HG02981 (cell line): ENCODE data around the gene ZP4.

ENCODE experiments used
- ATAC-seq: cut with Tn5 transposase; IDR thresholded peaks from one replicate; pipeline ENCODE4 v1.9.1; 2021; ENCODE audit warnings: mild to moderate bottlenecking, moderate library complexity; ENCODE audit not compliant: unreplicated experiment

ZP4 gene, protein sequence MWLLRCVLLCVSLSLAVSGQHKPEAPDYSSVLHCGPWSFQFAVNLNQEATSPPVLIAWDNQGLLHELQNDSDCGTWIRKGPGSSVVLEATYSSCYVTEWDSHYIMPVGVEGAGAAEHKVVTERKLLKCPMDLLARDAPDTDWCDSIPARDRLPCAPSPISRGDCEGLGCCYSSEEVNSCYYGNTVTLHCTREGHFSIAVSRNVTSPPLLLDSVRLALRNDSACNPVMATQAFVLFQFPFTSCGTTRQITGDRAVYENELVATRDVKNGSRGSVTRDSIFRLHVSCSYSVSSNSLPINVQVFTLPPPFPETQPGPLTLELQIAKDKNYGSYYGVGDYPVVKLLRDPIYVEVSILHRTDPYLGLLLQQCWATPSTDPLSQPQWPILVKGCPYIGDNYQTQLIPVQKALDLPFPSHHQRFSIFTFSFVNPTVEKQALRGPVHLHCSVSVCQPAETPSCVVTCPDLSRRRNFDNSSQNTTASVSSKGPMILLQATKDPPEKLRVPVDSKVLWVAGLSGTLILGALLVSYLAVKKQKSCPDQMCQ

DNA sequence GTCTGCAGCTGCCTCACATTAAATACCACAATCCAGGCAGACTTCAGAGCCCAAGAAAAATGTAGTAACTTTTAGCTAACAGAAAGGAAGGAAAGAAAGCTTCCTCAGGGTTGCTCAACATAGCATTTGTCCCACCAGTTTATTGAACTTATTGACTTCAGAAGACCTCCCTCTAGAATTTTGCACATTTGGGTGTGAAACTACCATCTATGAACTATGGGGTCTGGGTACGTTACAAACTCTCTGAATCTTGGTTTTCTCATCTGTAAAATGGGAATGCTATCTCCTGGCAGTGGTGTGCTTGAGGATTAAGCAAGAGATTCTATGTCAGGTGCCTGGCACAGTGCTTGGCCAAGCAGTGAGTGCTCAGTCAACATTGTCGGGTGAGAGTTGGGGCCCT is at the start of gene ZP4:
Gene ZP4 (minus strand): TSS at position 101 of the 400 bp plus-strand sequence. CDS start 287 bp downstream, outside the sequence.
- no peak for ATAC-seq

DNA sequence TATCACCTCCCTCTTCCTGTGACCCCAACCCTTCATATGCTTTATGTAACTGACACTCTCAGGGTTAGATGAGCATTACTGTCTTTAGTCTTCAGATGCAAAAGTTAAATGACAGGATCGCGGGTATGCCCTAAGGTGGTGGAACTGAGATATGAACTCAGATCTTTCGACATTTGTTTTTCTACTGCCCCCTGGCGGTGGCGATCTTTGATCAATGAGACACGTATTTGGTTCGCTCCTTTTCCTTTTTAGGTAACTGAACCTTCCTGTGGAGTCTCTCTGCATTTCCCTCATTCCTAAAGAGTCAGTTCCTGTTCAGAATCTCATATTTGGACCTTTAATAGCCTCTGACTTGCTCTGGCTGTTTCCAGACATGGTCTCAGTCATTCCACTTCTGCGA is 47.8 kb upstream of the ZP4 start:
- no peak for ATAC-seq

DNA sequence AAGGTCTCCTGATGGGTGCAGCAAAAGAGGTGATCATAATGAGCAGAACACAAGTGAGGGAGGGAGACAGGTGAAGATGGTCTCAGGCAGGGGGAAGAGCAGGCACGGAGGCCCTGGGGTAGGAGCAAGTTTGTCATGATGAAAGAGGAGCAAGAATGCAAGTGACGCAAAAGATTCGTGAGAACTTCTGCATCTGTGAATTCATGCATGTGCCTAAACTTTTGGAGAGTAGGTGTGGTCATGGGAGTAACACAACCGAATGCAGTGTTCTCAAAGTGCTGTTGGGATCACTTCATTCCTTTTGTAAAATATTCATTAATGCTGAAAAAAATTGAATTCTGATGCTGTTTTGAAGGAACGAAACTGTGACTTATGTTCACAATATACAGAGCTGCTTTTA is 47.3 kb upstream of the ZP4 start:
- ATAC-seq, result no peak

DNA sequence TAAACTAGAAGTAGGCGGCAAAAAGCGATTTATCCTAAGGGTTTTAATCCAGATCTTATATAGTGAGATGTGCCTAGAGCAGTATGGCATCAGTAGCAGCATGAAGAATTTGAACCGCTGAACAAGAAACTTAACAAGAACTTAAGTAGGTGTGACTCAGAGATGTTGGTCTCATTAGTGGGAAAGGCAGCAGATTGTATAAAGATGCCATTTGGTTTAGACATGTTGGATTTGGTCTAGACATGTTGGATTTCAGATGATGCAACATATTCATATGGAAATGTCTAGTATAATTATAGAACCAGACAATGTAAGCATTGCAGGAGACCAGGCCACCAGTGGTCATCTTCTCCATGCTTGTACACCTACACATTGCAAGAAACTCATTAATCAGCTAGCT is 42.1 kb upstream of the ZP4 start:
- no peak for ATAC-seq

DNA sequence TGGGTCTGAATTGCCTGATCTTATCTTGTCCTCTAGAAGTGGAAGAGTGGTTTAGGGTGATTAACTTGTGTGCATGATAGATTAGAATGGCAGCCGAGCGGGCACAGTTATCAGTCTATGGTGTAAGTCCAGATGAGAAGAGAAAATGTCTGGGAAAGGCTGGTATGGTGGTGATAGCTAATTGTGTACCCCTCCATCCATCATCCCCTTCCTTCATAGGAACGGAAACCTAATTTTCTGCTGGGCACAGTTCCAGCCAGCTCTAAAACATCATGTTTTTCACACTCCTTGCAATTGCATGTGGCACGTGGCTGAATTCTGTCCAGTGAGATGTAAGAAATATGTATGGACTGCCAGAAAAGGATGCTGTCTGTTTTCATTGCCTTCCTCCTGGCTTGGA is 40.9 kb upstream of the ZP4 start:
- no peak for ATAC-seq

DNA sequence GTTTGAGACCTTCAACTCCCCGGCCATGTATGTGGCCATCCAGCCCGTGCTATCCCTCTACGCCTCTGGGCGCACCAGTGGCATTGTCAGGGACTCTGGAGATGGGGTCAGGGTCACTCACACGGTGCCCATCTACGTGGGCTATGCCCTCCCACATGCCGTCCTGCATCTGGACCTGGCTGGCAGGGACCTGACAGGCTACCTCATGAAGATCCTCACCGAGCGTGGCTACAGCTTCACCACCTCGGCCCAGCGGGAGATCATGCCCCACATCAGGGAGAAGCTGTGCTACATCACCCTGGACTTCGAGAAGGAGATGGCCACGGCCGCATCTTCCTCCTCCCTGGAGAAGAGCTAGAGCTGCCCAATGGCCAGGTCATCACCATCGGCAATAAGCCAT is 36.5 kb upstream of the ZP4 start:
- no peak for ATAC-seq

DNA sequence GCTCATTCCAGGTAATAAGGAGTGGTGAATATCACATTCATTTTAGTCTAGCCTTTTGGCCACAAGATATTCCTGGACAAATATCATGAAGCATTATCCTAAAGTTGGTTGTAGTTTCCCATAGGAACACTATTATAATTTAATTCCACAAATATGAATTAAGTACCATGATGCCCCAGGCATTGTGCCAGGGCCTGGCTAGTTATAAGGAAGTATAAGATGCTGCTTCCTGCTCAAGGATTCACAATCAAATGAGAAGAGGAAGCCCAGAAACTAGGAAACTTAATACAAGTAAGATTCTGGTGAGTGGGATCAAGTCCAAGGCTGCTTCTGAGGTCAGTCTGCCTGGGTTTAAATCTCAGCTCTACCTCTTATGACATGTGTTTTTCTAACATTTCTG is 30.6 kb upstream of the ZP4 start:
- ATAC-seq, result no peak

DNA sequence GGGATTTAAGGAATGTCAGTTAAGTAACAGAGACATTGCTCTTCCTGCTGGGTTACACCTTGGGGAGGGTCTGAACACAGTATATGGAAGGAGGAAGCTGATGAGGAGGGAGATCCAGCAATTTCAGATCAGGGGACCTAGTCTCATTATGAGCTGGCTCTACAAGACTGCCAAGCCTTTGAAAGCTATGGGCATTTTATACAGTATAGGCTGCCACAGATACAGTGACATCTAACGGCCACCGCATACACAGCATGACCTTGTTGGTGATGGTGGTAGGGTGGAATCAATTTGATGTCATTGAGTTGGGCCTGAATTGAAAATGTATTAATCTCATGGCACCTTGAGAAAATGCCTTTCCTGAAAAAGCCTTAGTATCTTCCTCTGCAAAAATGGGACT is 22.6 kb upstream of the ZP4 start:
- no peak for ATAC-seq

DNA sequence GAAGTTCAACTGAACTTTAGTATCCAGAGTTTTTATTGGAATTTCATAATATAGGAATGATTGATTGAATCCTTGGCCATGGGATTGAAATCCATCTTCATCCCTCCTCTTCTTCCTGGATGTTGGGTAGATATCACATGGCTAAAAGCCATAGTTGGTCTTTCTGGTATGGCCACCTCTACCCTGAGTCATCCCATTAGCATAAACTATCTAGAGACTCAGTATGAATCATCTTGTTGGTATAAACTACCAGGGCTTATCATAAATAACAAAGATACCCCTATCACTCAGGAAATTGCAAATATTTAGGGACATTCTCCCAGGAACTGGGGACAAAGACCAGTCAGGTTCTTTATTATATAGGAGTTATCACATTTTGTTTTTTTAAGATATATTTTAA is 21.2 kb upstream of the ZP4 start:
- no peak for ATAC-seq

DNA sequence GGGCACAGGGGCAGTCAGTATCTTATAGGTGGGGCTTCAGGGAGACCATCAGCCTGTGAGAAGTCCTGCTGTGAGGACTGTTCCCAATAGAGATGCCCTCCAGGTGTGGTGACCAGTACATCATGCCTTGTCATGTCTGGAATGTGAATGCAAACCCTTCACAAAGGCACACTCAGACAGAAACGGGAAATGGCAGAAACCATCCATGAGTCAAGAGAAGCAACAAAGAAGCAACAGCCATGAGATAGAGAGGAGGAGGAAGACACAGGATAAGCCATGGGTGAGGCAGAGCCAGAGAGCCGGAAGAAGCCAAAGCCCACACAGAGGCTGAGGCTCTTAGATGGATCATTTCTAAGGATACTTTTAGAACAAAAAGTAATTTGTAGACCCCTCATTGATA is 20.1 kb upstream of the ZP4 start:
- ATAC-seq, result no peak

DNA sequence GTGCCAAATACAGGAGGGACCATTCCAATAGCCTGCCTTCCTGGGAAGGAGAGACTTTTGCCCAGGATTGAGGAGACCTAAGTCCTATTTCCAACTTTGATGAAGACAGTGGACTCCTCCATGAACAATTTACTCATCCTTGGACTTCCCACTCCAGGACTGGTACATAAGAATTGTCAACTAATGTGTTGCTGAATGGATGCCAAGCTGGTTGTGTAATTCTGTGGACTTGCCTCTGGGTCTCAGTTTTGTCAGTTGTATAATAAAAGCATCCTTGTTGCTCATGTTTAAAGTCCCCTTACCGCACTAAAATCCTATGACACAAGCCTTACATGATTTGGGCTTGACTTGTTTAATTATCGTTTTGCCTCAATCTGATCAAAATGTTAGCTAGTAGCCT is 13.2 kb upstream of the ZP4 start:
- ATAC-seq, result no peak

DNA sequence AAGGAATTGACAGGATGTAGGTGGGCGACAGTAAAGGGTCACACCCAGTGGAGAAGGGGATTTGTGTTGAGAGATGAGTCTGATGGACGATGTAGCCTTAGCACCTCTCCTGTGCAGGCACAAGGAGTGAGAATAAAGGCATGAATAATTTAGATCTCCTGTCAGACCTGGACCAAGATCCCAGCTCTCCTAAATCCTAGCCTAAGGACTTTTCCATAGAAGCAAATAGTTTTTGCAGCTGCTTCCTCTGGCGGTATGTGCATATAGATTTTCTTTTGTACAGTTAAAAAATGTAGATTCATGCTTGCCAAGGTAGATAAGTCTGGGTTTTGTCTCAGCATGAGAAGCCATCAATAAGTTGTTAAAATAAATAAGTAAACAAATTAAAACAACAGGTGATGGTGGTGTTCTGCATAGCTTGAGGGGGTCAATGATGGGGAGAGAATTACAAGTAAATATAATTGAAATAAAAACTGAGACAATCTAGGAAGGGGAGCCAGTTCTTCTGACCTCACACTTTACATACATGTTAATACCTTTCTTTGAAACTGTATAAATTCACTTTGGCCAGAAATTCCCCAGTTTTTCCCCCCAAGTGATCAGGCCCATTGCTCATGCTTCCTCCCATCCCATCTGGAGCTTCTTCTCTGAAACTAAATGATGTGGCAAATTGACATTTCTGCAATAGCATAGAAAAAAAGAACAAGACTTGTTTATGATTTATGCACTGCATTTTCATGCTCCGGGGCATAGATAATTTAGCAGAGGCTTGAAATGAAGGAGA is 12.4 kb upstream of the ZP4 start:
- ATAC-seq, result no peak

DNA sequence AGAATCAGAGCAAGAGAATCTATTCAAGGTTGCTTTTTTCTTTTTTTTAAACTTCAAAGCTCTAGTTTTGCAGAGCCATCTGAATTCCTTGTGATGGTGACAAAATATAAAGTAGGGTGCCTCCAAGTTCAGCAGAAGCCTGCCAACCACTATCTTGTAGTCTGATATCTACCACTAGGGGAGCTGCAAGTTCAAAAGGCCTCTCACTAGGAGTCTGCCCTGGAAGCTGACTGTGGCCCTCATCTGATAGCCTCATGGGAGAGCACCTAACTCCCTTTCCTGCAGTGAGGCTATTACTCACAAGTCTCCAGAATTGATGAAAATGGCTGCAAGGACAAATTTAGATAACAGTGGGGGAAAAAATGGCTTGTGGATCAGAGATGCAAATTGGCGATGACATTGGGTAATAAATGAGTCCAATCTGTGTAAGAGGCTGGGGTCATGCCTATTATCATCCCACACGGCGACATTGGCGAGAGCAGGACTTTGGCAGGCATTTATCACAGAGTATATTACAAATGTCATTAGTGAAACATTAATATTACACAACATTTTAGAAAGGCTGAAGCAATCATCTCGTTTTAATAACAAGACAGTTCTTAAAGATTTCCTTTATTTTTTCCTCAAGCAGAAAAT is 10.7 kb upstream of the ZP4 start:
- peak; percentile 73 for ATAC-seq

DNA sequence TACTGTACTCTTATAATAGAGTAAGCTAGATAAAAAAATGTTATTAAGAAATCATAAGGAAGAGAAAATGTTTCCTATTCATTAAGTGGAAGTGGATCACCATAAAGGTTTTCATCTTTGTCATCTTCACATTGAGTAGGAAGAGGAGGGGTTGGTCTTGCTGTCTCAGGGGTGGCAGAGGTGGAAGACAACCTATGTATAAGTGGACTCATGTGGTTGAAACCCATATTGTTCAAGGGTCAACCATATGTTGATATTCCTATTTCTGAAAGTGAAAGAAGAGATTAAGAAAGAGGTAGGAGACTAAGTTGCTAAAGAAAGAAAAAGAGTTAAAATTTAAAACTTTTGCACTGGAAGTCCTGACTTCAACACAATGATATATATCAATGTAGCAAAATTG is 4.9 kb upstream of the ZP4 start:
- ATAC-seq, result no peak

DNA sequence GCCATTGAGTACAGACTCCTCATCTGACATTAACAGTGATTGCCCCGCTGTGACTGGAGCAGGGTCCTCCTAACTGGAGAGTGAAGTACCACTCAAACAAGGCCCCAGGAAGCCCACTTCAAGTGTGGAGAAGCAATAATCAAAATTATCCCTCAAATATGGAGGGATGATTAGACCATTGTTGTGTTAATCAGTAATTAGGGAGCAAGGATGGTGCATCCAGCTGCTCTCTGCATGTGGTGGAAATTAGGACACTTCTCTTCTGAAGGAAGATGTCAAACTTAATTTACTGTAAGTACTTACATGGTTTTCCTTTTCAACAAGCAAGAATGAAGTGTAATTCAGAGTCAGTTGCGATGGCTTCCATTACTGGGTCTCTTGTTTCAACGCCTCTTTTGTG is 3.4 kb upstream of the ZP4 start:
- no peak for ATAC-seq

DNA sequence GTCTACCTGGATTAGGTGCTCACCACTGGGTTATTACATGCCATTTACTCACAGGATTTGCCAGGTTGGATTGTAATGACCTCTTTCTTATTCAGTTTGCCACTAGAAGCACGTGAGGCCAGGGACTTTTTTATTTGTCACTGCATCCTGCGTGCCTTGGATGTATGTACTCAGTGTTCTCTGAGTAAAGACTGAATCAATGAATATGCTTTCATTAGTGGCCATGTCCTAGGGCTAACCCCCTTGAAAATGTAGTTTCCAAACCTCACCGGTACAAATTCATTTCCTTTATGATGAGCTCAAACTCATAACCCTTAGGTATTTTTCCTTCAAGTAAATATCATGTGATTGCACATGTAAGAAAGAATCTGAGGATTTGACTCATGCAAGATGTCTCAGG is 1.3 kb upstream of the ZP4 start:
- ATAC-seq, result no peak

DNA sequence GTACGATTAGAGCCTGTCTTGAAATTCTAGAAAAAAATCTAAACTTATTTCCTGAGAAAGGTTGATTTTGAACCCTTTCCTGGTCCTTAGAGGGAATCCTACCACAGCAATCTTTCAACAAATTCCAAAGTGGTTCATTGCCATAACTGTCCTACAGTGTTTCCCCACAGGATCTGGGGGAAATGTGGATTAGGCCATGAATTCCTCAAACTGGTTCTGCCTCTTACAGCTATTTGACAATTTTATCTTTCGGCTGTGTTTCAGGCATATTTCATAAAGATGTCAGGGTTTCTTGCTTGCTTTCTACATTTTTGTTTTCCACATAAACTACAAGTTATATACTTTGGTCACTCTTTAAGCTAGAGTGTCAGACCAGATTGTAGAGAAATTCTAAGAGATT is 544 bp upstream of the ZP4 start:
- ATAC-seq, result no peak

DNA sequence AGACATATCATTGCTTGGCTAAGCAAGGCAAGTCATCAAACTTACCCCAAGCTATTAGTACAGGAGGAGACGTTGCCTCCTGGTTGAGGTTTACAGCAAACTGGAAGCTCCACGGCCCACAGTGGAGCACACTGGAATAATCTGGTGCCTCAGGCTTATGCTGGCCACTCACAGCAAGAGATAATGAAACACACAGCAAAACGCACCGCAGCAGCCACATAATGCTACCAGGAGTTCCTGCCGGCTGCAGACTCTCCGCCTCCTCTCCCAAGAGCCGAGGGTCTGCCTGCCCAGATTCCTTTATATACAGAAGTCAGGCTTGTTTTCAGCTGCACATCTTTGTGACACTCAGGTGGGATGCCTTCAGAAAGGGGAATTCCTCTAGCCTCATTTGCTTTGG is 306 bp downstream of the ZP4 start:
- no peak for ATAC-seq

DNA sequence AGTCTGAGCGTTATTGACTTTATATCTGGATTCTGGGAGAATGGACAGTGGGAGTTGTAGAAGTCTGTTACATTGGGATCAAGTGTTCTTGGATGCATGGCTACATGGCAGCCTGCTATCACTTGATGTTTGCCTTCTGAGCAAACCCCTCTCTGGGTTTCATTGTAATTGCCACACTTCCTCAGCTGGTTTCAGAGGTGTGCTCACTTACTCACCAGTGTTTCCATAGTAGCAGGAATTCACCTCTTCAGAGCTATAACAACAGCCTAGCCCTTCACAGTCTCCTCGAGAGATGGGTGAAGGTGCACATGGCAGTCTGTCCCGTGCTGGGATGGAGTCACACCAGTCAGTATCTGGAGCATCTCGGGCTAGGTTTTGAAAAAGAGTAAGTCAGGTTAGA is 2.6 kb downstream of the ZP4 start:
- ATAC-seq, result no peak

DNA sequence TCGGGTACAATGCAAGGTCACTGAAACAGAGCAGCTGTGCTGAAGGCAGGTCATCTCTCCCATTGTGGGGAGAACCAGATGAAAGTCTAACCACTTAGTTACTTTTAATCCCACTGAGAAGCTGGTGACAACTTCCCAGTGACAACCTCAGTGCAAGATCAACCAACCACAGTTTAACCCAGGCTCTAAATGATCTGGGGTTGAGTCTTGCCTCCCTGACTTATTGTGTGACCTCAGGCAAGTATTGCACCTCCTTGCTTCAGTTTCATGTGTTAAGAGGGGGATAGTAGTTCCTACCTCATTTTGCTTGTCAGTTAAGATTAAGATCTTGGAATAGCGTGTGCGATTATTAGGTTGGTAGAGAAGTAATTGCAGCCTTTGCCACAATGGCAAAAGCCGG is 3.2 kb downstream of the ZP4 start:
- no peak for ATAC-seq

DNA sequence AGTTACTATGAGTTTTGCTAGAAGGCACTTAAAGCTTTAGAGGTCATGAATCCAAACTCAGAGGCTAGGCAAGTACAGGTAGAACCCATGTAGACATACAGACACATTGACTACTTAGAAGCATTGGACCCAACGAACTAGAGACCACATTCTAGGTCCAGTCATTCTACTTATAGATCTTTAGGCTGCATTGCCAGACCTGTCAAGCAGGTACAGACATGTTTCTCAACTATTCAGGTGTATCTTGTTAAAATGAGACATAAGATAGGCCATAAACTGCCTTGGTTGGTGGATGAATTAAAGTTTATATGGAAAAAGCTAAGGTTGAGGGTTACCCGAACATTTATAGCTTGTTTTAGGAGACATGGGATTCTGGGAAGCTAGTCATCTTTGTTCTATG is 6.5 kb downstream of the ZP4 start:
- ATAC-seq, result no peak

DNA sequence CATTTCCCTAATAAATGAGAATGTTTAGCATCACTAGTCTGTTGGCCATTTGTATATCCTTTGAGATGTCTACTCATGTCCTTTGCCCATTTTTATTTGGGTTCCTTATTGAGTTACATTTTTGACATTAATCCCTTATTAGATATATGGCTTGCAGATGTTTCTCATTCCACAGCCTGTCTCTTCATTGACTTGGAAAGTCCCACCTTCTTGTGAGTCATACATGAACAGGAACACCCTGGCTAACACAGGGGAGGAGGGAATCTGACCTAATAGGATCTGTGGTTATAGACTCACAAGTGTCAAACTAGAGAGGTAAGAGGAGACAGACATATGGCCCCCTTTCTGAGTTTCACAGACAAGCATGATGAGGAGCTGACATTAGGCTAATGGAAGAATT is 11.5 kb downstream of the ZP4 start:
- no peak for ATAC-seq
